8988T (cell line): ENCODE results near the gene DDX54.

ENCODE experiments used
- DNase-seq: peaks from one replicate; pipeline ENCODE4 v3.0.0; 2011

The DDX54 gene

GRCh38 chr12:113115455-113116126 is 69.7 kb downstream of the DDX54 start:
- no peak for DNase-seq

- no peak for DNase-seq
These were observed 70.7 kb downstream of the DDX54 start for GRCh38 chr12:113114447-113115178.

GRCh38 chr12:113113397-113113796 is 71.9 kb downstream of the DDX54 start:
- no peak for DNase-seq

GRCh38 chr12:113112043-113112899 is 73.0 kb downstream of the DDX54 start:
- DNase-seq: no peak

- no peak for DNase-seq
These were observed 74.0 kb downstream of the DDX54 start for GRCh38 chr12:113111247-113111646.

- no peak for DNase-seq
These were observed 75.2 kb downstream of the DDX54 start for GRCh38 chr12:113109872-113110599.

- no peak for DNase-seq
These were observed 75.9 kb downstream of the DDX54 start for GRCh38 chr12:113109360-113109759.

GRCh38 chr12:113108308-113108707 is 77.0 kb downstream of the DDX54 start:
- DNase-seq: no peak
